Stimulated activated naive CD8-positive, alpha-beta T cell treated with anti-CD3 and anti-CD28 coated beads, Interleukin-15, Interleukin-2, amounts not matched to agents 100 ng/mL and 50 ng/mL, for 24 hours (primary cell): ENCODE measurements around the gene DHRS1.
"Not testable (repeated sequence)": the region's sequence is repeated elsewhere in the genome, so short reads cannot be mapped to it uniquely, and the experiment has no call there.

Experiments
- H3K27ac Mint-ChIP-seq: one replicate; pipeline ENCODE4 v1.8.0; 2021; ENCODE audit warnings: mild to moderate bottlenecking, mixed read lengths
- H3K27me3 Mint-ChIP-seq: one replicate; pipeline ENCODE4 v1.8.0; 2021; ENCODE audit warnings: mixed read lengths
- H3K36me3 Mint-ChIP-seq: one replicate; pipeline ENCODE4 v1.8.0; 2021; ENCODE audit warnings: low read depth, mixed read lengths
- H3K4me1 Mint-ChIP-seq: one replicate; pipeline ENCODE4 v1.8.0; 2021; ENCODE audit warnings: low read depth, mixed read lengths
- H3K4me3 Mint-ChIP-seq: one replicate; pipeline ENCODE4 v1.8.0; 2021; ENCODE audit warnings: mild to moderate bottlenecking, mixed read lengths
- H3K9me3 Mint-ChIP-seq: one replicate; pipeline ENCODE4 v1.8.0; 2021; ENCODE audit warnings: mixed read lengths

The DHRS1 gene

DNA sequence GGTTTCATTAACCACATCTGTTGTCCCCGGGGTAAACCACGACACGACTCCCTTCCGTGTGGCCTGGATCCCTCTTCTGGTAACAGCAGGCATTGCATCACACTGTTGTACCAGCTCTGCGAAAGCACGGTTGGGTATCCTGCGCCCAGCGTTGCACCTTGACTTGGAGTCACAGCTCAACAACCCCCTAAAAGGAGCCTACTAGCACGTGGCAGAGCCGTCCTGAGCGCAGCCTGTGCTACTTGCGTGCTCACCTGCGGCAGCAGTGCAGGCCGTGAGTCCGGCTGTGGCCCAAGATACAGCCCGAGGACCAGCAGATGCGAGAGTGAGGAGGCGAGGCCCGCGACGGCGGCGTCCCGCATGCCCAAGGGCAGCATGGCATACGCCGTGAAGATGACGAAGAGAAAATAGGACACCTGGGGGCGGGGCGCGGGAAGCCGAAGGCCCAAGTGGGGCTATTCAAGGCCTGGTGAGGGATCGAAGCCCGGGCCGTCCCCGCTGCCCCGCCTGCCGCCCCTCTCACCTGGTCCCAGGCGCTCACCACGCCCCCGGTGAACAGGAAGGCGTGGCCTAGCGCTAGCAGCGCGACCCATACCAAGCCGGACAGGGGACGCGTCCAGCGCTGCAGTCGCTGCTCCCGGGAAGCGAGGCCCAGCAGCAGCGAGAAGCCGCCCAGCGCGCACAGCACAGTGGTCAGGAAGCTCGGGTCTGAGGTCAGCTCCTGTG, 32.9 kb upstream of the DHRS1 start:
- Mint-ChIP-seq H3K4me1 (peaks cover 64% of the 10 kb centered on the region), H3K4me3 (peak overlapping the region; percentile 80), H3K27ac (peak overlapping the region; percentile 12), H3K36me3 (peaks cover 6% of the 10 kb centered on the region), H3K9me3 (no peaks in the 10 kb centered on the region), H3K27me3 (peaks cover 31% of the 10 kb centered on the region)

DNA sequence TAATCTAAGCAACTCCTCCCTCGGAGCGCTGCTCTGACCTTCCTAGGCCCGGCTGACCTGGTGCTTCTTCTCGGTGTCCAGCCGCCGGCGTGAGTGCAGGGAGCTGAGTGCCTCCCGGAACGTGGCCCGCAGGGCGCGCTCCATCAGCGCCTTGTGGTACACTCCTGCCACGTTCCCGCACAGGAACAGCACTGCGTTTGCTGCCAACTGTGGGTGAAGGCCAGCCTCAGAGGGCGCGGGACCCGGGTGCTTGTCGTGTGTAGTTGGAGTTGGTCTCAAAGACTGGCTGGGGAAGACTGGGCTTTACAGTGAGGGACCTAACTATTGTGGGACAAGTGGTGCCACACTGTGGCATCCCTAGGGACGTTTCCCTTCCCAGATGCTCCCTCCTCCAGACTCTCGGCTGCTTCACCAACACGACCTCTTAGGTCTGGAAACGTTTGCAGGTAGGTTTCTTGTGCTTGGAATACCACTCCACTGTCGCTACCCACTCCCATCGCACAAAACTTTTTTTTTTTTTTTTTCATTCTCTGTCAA, 32.2 kb upstream of the DHRS1 start:
- peaks cover 6% of the 10 kb centered on the region for H3K36me3 Mint-ChIP-seq
- no peaks in the 10 kb centered on the region for H3K9me3 Mint-ChIP-seq
- H3K4me3 Mint-ChIP-seq = peak overlapping the region; percentile 80
- peaks cover 31% of the 10 kb centered on the region for H3K27me3 Mint-ChIP-seq
- H3K27ac Mint-ChIP-seq = peak overlapping the region; percentile 12
- peaks cover 69% of the 10 kb centered on the region for H3K4me1 Mint-ChIP-seq

DNA sequence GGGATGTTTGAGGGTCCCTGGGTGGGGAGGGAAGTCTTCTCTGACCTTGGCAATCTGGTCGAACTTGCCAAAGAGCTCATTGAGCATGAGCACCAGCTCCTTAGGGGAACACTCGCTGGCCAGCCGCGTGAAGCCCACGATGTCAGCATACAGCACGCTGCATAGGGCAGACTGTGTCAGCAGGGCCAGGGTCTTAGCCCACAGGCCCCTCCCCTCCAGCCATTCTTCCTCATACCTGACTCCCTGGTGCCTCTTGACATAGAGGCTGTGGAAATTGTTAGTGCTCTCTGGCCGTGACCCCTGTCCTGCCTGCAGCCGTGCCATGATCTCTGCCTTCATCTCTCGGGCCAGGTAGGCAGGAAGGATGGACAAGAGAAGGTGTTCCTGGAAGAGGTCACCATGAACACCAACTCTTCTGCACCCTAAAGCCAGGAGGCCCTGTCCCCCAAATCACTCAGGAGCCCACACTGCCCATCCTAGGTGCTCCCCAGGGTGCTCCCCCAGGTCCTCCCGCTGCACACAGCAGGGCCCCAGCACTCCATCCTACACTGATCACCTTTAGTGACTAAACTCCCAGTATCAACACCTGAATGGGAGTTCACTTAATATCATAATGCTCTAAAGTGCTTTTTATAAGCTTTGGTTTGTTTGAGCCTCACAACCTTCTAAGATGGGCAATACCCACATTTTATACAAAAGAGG, 31.5 kb upstream of the DHRS1 start:
- H3K9me3 Mint-ChIP-seq = no peaks in the 10 kb centered on the region
- H3K27me3 Mint-ChIP-seq = peaks cover 31% of the 10 kb centered on the region
- no peak overlapping the region for H3K27ac Mint-ChIP-seq
- H3K36me3 Mint-ChIP-seq = peaks cover 2% of the 10 kb centered on the region
- H3K4me1 Mint-ChIP-seq = peaks cover 69% of the 10 kb centered on the region
- H3K4me3 Mint-ChIP-seq = no peak overlapping the region

DNA sequence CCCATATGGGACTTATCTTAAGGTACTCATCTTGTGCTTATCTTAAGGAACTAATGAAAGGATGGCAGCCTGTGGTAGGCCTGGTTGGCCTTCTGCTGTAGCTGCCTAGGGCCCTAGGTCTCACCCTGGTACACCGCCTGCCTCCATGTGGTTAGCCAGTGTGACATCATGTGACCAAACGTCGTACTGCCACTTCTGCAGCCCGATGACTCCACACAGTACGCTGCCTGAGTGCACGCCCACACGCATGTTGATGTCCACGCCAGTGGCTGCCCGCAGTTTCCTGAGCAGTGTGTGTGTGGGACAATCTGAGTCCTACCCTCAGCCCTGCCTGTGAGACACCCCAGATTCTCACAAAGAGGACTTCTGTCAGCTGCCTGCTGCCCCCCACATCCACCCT, 30.2 kb upstream of the DHRS1 start:
- no peaks in the 10 kb centered on the region for H3K9me3 Mint-ChIP-seq
- peaks cover 61% of the 10 kb centered on the region for H3K4me1 Mint-ChIP-seq
- H3K4me3 Mint-ChIP-seq = peak overlapping the region; percentile 8

DNA sequence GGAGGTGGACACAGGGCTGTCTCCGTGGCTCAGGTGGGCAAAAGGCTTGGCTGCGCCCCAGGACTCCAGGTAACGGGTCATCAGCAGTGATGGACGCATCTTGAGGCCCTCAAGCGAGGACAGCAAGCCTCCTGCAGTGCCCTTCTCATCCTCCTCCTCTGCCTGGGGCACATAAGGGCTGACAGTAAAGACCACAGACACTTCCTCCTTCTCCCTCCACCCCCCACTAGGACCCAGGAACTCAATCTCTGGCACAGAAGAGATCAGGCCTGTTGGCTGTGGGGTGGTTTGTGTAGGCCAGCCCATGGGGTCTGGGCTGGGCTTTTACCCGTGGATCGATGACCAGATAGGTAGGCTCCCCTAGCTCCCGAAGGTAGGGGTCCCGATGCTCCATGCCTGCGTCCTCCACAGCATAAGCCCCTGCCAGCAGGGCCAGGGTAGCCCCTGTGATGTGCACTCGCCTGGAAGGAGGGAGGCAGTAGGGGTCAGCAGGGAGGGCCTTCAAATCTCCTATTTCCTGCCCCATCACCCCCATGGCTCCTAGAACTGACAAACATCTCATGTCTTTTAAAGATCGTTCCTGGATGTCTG, 29.6 kb upstream of the DHRS1 start:
- Mint-ChIP-seq H3K9me3 (no peaks in the 10 kb centered on the region), H3K4me1 (peaks cover 58% of the 10 kb centered on the region), H3K36me3 (no peaks in the 10 kb centered on the region), H3K4me3 (no peak overlapping the region), H3K27me3 (peaks cover 22% of the 10 kb centered on the region), H3K27ac (peak overlapping the region; percentile 36)

More for the DNA sequence above, 30.2 kb upstream of the DHRS1 start:
- Mint-ChIP-seq H3K27me3 (peaks cover 24% of the 10 kb centered on the region), H3K36me3 (no peaks in the 10 kb centered on the region), H3K27ac (no peak overlapping the region)

DNA sequence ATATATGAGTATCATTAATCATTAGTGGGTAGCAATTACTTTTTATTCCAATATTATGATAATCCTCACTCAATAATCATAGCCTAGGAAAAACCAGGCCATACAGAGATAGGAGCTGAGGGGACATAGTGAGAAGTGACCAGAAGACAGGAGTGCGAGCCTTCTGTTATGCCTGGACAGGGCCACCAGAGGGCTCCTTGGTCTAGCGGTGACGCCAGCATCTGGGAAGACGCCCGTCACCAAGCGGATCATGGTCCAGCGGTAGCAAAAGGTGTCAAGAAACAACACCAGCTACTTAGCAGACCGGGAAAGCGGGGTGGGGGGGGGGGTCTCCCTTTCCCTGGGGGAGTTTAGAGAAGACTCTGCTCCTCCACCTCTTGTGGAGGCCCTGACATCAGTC, 28.3 kb upstream of the DHRS1 start:
- Mint-ChIP-seq H3K27me3 (peaks cover 14% of the 10 kb centered on the region), H3K4me1 (peaks cover 45% of the 10 kb centered on the region)
- H3K4me3 Mint-ChIP-seq, H3K9me3 Mint-ChIP-seq, H3K27ac Mint-ChIP-seq, H3K36me3 Mint-ChIP-seq: not testable (repeated sequence)

DNA sequence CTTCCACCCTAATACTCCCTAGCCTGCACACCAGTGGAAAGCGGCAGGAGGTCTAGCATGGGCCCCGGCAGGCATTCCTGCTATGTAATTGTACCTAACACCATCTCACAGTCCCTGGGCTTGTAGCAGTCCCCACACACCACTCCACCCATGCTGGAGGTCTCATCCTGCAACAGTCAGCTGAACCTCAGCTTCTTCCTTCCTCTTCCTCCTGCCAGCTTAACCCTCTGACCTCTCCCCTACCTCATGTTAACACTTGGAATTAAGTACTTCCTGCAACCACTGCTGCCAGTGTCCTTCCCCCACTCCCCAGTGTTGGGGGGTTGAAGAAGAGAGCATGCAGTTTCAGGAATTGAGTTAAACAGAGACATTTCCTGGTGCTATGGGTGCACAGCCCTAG, 27.7 kb upstream of the DHRS1 start:
- no peak overlapping the region for H3K27ac Mint-ChIP-seq
- peaks cover 39% of the 10 kb centered on the region for H3K4me1 Mint-ChIP-seq
- H3K4me3 Mint-ChIP-seq = no peak overlapping the region
- no peaks in the 10 kb centered on the region for H3K9me3 Mint-ChIP-seq
- H3K36me3 Mint-ChIP-seq = no peaks in the 10 kb centered on the region
- peaks cover 10% of the 10 kb centered on the region for H3K27me3 Mint-ChIP-seq

DNA sequence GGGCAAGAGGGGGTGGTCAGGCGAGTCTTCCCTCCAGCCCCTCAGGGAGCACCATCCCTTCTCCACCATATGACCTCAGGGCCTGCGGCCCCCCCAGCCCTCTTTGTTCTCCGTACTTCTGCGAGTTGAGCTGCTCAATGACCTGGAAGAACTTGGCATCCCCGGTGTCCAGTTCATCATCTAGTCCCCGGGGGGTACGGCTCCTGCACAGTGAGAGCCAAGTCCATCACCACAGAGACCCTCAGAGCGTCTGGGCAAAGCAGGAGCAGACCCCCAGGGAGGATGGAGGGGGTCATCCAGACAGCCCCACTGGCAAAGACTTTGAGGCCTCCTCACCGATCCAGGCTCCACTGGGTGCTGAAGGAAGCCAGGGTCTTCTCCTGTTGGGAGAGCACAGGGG, 26.4 kb upstream of the DHRS1 start:
- Mint-ChIP-seq H3K27ac (no peak overlapping the region), H3K36me3 (no peaks in the 10 kb centered on the region), H3K4me3 (no peak overlapping the region), H3K4me1 (peaks cover 31% of the 10 kb centered on the region), H3K9me3 (no peaks in the 10 kb centered on the region), H3K27me3 (peaks cover 6% of the 10 kb centered on the region)

DNA sequence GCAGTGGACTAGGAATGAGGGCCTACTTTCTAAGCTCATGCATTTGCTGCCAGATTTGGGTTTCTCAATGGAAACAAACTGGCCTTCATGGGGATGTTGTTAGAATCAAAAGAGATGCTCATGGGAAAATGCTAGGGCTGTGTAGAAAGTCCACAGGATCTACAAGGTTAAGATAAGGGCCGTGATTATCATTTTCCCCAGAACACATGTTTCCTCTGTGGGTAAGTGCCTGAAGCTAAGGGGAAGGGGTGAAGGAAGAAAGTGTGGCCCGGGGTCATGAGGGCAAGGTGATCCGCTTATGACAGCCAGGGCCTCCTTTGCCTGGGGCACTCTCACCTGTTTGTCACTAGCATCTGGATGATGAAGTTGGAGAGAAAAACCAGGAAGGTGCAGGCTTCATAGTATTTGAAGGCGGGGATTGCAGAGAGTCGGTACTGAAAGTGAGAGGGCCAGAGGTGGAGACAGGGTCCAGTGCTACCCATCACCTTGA, 25.5 kb upstream of the DHRS1 start:
- Mint-ChIP-seq H3K4me1 (peaks cover 23% of the 10 kb centered on the region), H3K27ac (no peak overlapping the region), H3K27me3 (no peaks in the 10 kb centered on the region), H3K4me3 (no peak overlapping the region), H3K9me3 (no peaks in the 10 kb centered on the region), H3K36me3 (no peaks in the 10 kb centered on the region)

DNA sequence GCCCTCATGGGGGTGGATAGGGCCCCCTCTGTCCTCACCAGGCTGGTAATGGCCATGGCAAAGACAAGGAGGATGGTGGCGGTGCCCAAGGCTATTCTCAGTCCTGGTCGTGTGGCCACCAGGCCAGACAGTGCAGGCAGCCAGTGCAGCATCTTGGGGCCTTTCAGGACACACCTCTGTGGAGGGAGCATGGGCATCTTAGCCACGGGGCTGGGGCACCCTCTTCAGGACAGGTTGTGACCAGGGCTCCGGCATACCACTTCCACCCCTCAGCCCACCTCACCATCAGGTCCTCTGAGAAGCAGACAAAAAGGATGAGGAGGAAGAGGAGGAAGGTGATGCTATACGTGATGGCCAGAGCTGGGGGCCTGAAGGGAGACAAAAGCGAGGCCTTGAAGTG, 24.4 kb upstream of the DHRS1 start:
- H3K9me3 Mint-ChIP-seq = no peaks in the 10 kb centered on the region
- no peak overlapping the region for H3K4me3 Mint-ChIP-seq
- H3K27ac Mint-ChIP-seq = no peak overlapping the region
- H3K4me1 Mint-ChIP-seq = peaks cover 13% of the 10 kb centered on the region
- no peaks in the 10 kb centered on the region for H3K36me3 Mint-ChIP-seq
- H3K27me3 Mint-ChIP-seq = no peaks in the 10 kb centered on the region

DNA sequence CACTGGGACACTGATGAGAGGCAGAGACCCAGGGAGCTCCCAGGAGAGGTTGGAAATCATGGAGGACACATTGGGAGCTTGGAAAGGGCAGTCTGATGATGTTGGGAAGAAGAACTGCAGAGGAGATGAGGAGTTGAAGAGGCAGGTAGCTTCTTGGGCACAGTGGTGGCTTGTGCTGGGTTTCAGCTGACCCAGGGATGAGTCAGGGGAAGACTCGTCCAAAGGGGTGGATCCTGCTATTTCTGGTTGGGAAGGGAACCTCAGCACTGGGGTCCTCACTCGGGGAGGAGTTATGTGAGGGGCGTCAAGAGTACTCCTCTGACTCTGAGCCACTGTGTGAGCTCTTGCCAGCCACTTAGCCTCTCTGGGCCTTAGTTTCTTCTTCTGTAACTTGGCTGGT, 23.8 kb upstream of the DHRS1 start:
- Mint-ChIP-seq H3K27ac (no peak overlapping the region), H3K4me3 (no peak overlapping the region), H3K9me3 (no peaks in the 10 kb centered on the region), H3K4me1 (peaks cover 7% of the 10 kb centered on the region), H3K36me3 (no peaks in the 10 kb centered on the region), H3K27me3 (no peaks in the 10 kb centered on the region)

DNA sequence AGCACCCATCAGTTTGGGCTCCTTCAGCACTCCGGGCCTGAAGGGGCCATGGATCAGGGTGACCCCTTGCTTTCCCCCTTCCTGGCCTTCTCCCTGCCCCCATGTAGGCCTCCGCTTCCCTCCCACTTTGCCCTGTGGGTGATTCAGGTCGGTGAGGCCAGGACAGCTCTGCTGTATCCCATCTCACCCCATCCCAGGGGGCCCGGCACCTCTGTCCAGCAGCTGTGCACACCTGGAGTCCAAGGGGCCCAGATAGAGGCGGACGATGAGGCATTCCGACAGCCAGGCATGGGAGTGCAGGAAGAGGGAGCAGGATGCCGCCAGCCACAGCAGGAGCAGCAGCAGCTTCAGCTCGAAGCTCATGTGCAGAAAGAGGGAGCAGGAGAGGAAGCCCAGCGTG, 23.1 kb upstream of the DHRS1 start:
- H3K9me3 Mint-ChIP-seq = no peaks in the 10 kb centered on the region
- no peaks in the 10 kb centered on the region for H3K27me3 Mint-ChIP-seq
- peaks cover 9% of the 10 kb centered on the region for H3K4me1 Mint-ChIP-seq
- H3K4me3 Mint-ChIP-seq = no peak overlapping the region
- H3K27ac Mint-ChIP-seq = no peak overlapping the region
- H3K36me3 Mint-ChIP-seq = no peaks in the 10 kb centered on the region

DNA sequence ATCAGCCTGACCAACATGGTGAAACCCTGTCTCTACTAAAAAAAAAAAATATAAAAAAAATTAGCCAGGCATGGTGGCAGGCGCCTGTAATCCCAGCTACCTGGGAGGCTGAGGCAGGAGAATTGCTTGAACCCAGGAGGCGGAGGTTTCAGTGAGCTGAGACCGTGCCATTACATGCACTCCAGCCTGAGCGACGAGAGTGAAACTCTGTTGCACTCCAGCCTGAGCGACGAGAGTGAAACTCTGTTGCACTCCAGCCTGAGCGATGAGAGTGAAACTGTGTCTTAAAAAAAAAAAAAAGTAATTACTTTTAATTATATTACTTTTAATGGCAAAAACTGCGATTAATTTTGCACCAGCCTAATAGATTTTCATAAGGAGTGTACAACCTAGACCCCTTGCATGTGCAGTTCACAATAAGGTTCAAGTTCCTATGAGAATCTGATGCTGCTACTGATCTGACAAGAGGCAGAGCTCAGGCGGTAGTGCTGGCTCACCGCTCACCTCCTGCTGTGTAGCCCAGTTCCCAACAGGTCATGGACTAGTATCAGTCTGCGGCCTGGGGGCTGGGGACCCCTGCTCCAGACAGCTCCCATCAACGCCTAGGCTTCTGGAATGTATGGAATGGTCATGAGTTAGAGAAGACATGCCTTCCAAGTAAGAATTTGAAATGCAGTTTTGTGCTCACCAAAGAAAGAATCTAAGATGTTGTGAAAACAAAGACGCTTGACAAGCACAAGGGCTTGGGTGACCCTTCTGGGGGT, 21.8 kb upstream of the DHRS1 start:
- Mint-ChIP-seq H3K27ac (no peak overlapping the region), H3K36me3 (peaks cover 3% of the 10 kb centered on the region), H3K4me3 (no peak overlapping the region), H3K9me3 (no peaks in the 10 kb centered on the region), H3K27me3 (no peaks in the 10 kb centered on the region), H3K4me1 (peaks cover 12% of the 10 kb centered on the region)

DNA sequence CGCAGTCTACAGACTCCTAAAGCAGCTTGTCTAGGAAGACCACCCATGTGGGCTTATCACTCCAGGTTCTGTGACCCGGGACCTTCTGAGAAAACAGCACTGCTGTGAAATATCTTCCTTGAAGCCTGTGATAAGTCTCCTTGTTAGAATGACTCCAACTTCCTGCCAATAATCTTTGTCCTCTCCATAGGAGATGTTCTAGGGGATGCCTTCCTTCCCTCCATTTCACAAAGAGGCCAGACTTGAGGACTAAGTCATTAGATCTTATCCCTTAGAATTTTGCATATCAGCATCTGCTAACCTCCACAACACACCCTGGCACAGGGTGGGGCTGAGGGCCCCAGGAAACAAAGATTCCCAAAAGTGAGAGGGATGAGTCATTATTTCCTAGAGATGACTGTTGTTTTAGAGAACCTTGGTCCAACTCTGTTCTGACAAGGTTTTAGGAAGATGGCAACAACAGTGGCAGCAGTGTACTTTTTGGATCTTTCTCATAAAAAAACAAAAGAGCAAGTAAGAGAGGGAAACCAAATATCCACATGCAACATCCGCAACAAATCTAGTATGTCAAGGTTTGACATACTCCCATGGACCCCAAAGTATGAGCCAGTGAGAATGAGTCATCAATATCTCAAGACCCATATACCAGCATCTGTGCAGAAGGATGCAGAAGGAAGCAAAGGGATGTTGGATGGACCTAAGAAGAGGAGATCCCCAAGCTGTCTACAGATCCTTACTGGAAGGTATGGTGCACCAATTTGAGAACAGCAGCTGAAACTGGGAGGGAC, 17.8 kb upstream of the DHRS1 start:
- H3K9me3 Mint-ChIP-seq = no peaks in the 10 kb centered on the region
- H3K4me3 Mint-ChIP-seq = no peak overlapping the region
- peak overlapping the region; percentile 74 for H3K27ac Mint-ChIP-seq

More for the DNA sequence above, 17.8 kb upstream of the DHRS1 start:
- H3K4me1 Mint-ChIP-seq = peaks cover 46% of the 10 kb centered on the region
- no peaks in the 10 kb centered on the region for H3K27me3 Mint-ChIP-seq
- peaks cover 16% of the 10 kb centered on the region for H3K36me3 Mint-ChIP-seq
